ENCODE measurements around the gene KIRREL3.

The KIRREL3 gene

GRCh38 chr11:126415128-126415527 lies 585.4 kb downstream of the KIRREL3 start:
- DNase-seq, result peak in 50 of 56 donors; percentile 11 to 81 (median 56)

- DNase-seq, result peak in 10 of 56 donors; percentile 12 to 48 (median 30)
These were observed 586.0 kb downstream of the KIRREL3 start for GRCh38 chr11:126414615-126415014.

- no peak for DNase-seq
These were observed 586.6 kb downstream of the KIRREL3 start for GRCh38 chr11:126413843-126414405.

- DNase-seq, result no peak
These were observed 587.1 kb downstream of the KIRREL3 start for GRCh38 chr11:126413426-126413825.

- DNase-seq, result no peak
These were observed 588.6 kb downstream of the KIRREL3 start for GRCh38 chr11:126411971-126412381.

- no peak for DNase-seq
These were observed 589.9 kb downstream of the KIRREL3 start for GRCh38 chr11:126410649-126411048.

GRCh38 chr11:126409620-126409985 lies 591.0 kb downstream of the KIRREL3 start:
- DNase-seq, result no peak

- no peak for DNase-seq
These were observed 591.5 kb downstream of the KIRREL3 start for GRCh38 chr11:126408901-126409619.

GRCh38 chr11:126408496-126408895 lies 592.1 kb downstream of the KIRREL3 start:
- DNase-seq, result no peak

- DNase-seq, result no peak
These were observed 592.8 kb downstream of the KIRREL3 start for GRCh38 chr11:126407682-126408288.

GRCh38 chr11:126407101-126407521 lies 593.5 kb downstream of the KIRREL3 start:
- no peak for DNase-seq

GRCh38 chr11:126406368-126406767 lies 594.2 kb downstream of the KIRREL3 start:
- peak in 4 of 56 donors; percentile 9 to 27 (median 22) for DNase-seq

GRCh38 chr11:126405906-126406305 lies 594.7 kb downstream of the KIRREL3 start:
- DNase-seq, result no peak

- DNase-seq, result no peak
These were observed 595.2 kb downstream of the KIRREL3 start for GRCh38 chr11:126405374-126405773.

- DNase-seq, result no peak
These were observed 596.2 kb downstream of the KIRREL3 start for GRCh38 chr11:126404367-126404766.

GRCh38 chr11:126403658-126404057 lies 596.9 kb downstream of the KIRREL3 start:
- DNase-seq, result no peak

- no peak for DNase-seq
These were observed 597.5 kb downstream of the KIRREL3 start for GRCh38 chr11:126403022-126403581.

GRCh38 chr11:126400479-126400878 lies 600.1 kb downstream of the KIRREL3 start:
- no peak for DNase-seq

- no peak for DNase-seq
These were observed 600.6 kb downstream of the KIRREL3 start for GRCh38 chr11:126400019-126400418.

GRCh38 chr11:126398721-126399120 lies 601.8 kb downstream of the KIRREL3 start:
- no peak for DNase-seq

- DNase-seq, result no peak
These were observed 602.3 kb downstream of the KIRREL3 start for GRCh38 chr11:126398296-126398695.

GRCh38 chr11:126396965-126397364 lies 603.6 kb downstream of the KIRREL3 start:
- DNase-seq, result no peak
